Vagina (tissue), 2 donors: ENCODE measurements around the gene SNIP1.

ENCODE experiments used
- CTCF ChIP-seq, 3 experiments: fragments of 450-650 bp in 2 of 3; fragments of 200-600 bp in 1 of 3; sonication (generic) in 1 of 3; IDR thresholded peaks; one replicate each; pipeline ENCODE4 v1.5.1; 2017 to 2019; ENCODE audit warnings: antibody characterized with exemption in 3 of 3, mild to moderate bottlenecking in 2 of 3, moderate library complexity in 2 of 3
- POLR2A ChIP-seq, 2 donors: fragments of 450-650 bp; IDR thresholded peaks; one replicate each; pipeline ENCODE4 v1.6.1; 2017; ENCODE audit warnings: antibody characterized with exemption in 2 of 2, mild to moderate bottlenecking in 2 of 2, moderate library complexity in 2 of 2

DNA sequence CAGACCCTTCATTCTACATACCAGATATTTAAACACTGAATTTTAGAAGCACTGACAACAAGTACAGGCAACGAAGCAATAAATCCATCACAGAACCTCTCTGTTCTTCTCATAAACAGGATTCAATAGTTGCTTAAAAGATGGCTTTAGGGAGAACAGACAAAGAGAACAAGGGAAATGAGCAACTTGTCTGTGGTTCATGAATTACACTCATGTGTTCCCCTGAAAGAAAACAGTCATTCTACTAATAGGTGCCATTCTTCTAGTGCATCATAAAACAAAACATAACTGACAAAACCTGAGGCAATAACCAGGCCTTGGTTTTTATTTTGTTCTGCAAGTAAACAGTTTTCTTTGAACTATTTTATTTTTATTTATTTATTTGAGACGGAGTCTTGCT, 34.8 kb upstream of the SNIP1 start:
- no peak for TF ChIP-seq CTCF (IDR thresholded peaks at IDR 0.05)
- TF ChIP-seq POLR2A (IDR thresholded peaks at IDR 0.05): no peak
